Stomach (tissue), 9 donors: ENCODE measurements around the gene KLHL17. TPM values are rescaled to one million over a fixed set of nuclear protein-coding genes. Genes with fewer than 3 reads are reported as not detected.

Experiments used
- DNase-seq, 2 donors: peaks; one replicate each; pipeline versions ENCODE4 v3.0.0 to v3.0.0-alpha.2; 2013 to 2019
- H3K27ac ChIP-seq, 5 donors: fragments of 200-600 bp in 4 of 5; sonication (generic) in 4 of 5; one replicate each; pipeline ENCODE4 v1.5.1; 2013 to 2019; ENCODE audit warnings: mild to moderate bottlenecking in 1 of 5, moderate library complexity in 1 of 5
- H3K27me3 ChIP-seq, 3 donors: fragments of 200-600 bp; sonication (generic); one replicate each; pipeline ENCODE4 v1.5.1; 2017 to 2019; ENCODE audit warnings: mixed run types in 1 of 3
- H3K36me3 ChIP-seq, 4 donors: fragments of 200-600 bp; sonication (generic); 1 replicate in 3 of 4; 2 replicates in 1 of 4; pipeline ENCODE4 v1.5.1; 2016 to 2019
- H3K4me1 ChIP-seq, 4 donors: fragments of 200-600 bp; sonication (generic); one replicate each; pipeline ENCODE4 v1.5.1; 2016 to 2019
- H3K4me3 ChIP-seq, 4 donors: fragments of 200-600 bp; sonication (generic) in 3 of 4; one replicate each; pipeline ENCODE4 v1.5.1; 2016 to 2019; ENCODE audit warnings: mild to moderate bottlenecking in 1 of 4
- H3K9me3 ChIP-seq, 4 donors: fragments of 200-600 bp; sonication (generic); one replicate each; pipeline ENCODE4 v1.5.1; 2016 to 2019
- CTCF ChIP-seq, 7 experiments: fragments of 450-650 bp in 4 of 7; fragments of 200-600 bp in 3 of 7; sonication (generic) in 3 of 7; IDR thresholded peaks; one replicate each; pipeline ENCODE4 v1.5.1; 2016 to 2019; ENCODE audit warnings: antibody characterized with exemption in 7 of 7, control low read depth in 2 of 7, mild to moderate bottlenecking in 1 of 7
- EP300 ChIP-seq: sonication (generic); formaldehyde crosslinking; IDR thresholded peaks from one replicate; pipeline ENCODE4 v1.6.1; 2017; ENCODE audit warnings: antibody characterized with exemption
- POLR2A ChIP-seq, 4 donors: fragments of 450-650 bp; IDR thresholded peaks; one replicate each; pipeline ENCODE4 v1.6.1; 2016; ENCODE audit warnings: antibody characterized with exemption in 4 of 4, control low read depth in 2 of 4, mild to moderate bottlenecking in 1 of 4, moderate library complexity in 1 of 4
- POLR2AphosphoS5 ChIP-seq, 3 donors: sonication (generic); formaldehyde crosslinking; IDR thresholded peaks; one replicate each; pipeline ENCODE4 v1.6.1; 2016; ENCODE audit warnings: antibody characterized with exemption in 3 of 3
- WGBS, 5 donors: extraction: QIAGEN DNeasy Blood & Tissue Kit in 3 of 5; methylation state at CpG; one replicate each; pipeline versions ENCODE4 v1.1.5 to v1.1.7; 2013 to 2018; 5-methylcytosine and 5-hydroxymethylcytosine counted together
- intact Hi-C: fragments of 100-400 bp; cut with DNase I; formaldehyde crosslinking; loops from one replicate; pipeline ENCODE4 v1.15.1; 2023; ENCODE audit warnings: low total_unique reads
- polyA plus RNA-seq, 3 donors: library from polyadenylated mRNA; stranded (reverse); fragments of 200-250 nt; gene quantifications; one replicate each; pipeline ENCODE4 v1.2.3, GENCODE V29; 2013
- total RNA-seq, 5 donors: library from RNA; depleted of rRNA; stranded (reverse); fragments of >200 nt; gene quantifications; one replicate each; pipeline versions ENCODE4 v1.1.0 to v1.2.3, GENCODE V29; 2014 to 2016
- donor health status: healthy with polysubstance abuse.
- donor health status: Bipolar disorder and iron deficiency.
- donor health status: healthy.

Gene KLHL17
- total and polyA plus RNA-seq, 8 donors: 1.7 to 99.9 (median 7.6) TPM

GRCh38 chr1:970242-970972 lies 10.0 kb downstream of the KLHL17 start:
- TF ChIP-seq CTCF (IDR thresholded peaks at IDR 0.05) (no peak), EP300 (no peak), POLR2A (IDR thresholded peaks at IDR 0.05) (no peak), POLR2AphosphoS5 (IDR thresholded peaks at IDR 0.05) (no peak)
- Histone ChIP-seq H3K27me3 (peaks cover 11 to 91% (median 36%) of the 10 kb centered on the region in 3 donors), H3K4me1 (peaks cover 16 to 30% (median 24%) of the 10 kb centered on the region in 4 donors)

GRCh38 chr1:970973-971730 lies 10.8 kb downstream of the KLHL17 start:
- intact Hi-C loops: no loop called here

More at GRCh38 chr1:970242-970972, 10.0 kb downstream of the KLHL17 start:
- Histone ChIP-seq H3K27ac (no peak overlapping the region), H3K36me3 (no peaks in the 10 kb centered on the region), H3K9me3 (no peaks in the 10 kb centered on the region), H3K4me3 (no peak overlapping the region)
- 19 to 43% (median 29%) methylated on average over 15 to 33 of the region's 33 CpGs for WGBS, 5 donors
- intact Hi-C loops: no loop called here
- DNase-seq: no peak

GRCh38 chr1:971751-972506 lies 11.5 kb downstream of the KLHL17 start:
- H3K27ac ChIP-seq: no peak overlapping the region
- no peak for TF ChIP-seq POLR2AphosphoS5 (IDR thresholded peaks at IDR 0.05)
- TF ChIP-seq POLR2A (IDR thresholded peaks at IDR 0.05): no peak
- TF ChIP-seq EP300: no peak
- TF ChIP-seq CTCF (IDR thresholded peaks at IDR 0.05): no peak
- peaks cover 11 to 96% (median 45%) of the 10 kb centered on the region in 3 donors for H3K27me3 ChIP-seq
- peaks cover 15 to 27% (median 20%) of the 10 kb centered on the region in 4 donors for H3K4me1 ChIP-seq
- DNase-seq: no peak
- 80 to 85% (median 84%) methylated on average over 4 to 34 of the region's 34 CpGs for WGBS, 5 donors
- intact Hi-C loops: no loop called here
- H3K9me3 ChIP-seq: no peaks in the 10 kb centered on the region
- H3K4me3 ChIP-seq: no peak overlapping the region
- no peaks in the 10 kb centered on the region for H3K36me3 ChIP-seq

More at GRCh38 chr1:970973-971730, 10.8 kb downstream of the KLHL17 start:
- Histone ChIP-seq H3K4me3 (no peak overlapping the region), H3K4me1 (peaks cover 15 to 30% (median 25%) of the 10 kb centered on the region in 4 donors), H3K27ac (no peak overlapping the region), H3K27me3 (peaks cover 11 to 98% (median 41%) of the 10 kb centered on the region in 3 donors), H3K9me3 (no peaks in the 10 kb centered on the region), H3K36me3 (no peaks in the 10 kb centered on the region)
- 39 to 58% (median 40%) methylated on average over 20 to 42 of the region's 42 CpGs for WGBS, 5 donors
- DNase-seq: no peak
- TF ChIP-seq EP300 (no peak), POLR2A (IDR thresholded peaks at IDR 0.05) (no peak), POLR2AphosphoS5 (IDR thresholded peaks at IDR 0.05) (no peak), CTCF (IDR thresholded peaks at IDR 0.05) (no peak)
